GM12801 (cell line): ENCODE results near the gene PECR.

Experiments
- CTCF ChIP-seq: IDR thresholded peaks from one replicate; pipeline ENCODE4 v1.5.1; 2011; ENCODE audit warnings: control low read depth; ENCODE audit not compliant: insufficient read length; ENCODE audit errors: extremely low read depth

PECR gene

GRCh38 chr2:216110620-216111019 is 29.0 kb upstream of the PECR start:
- no peak for TF ChIP-seq CTCF

GRCh38 chr2:216109962-216110614 is 28.5 kb upstream of the PECR start:
- TF ChIP-seq CTCF: no peak

- TF ChIP-seq CTCF: no peak
Measured at GRCh38 chr2:216108967-216109921, 27.6 kb upstream of the PECR start, which contains the start of gene XRCC5. XRCC5 (plus strand) TSS chr2:216109348; CDS start chr2:216109437, 89 bp downstream.

GRCh38 chr2:216108310-216108966 is 26.8 kb upstream of the PECR start:
- TF ChIP-seq CTCF: no peak

- no peak for TF ChIP-seq CTCF
Measured at GRCh38 chr2:216107760-216108159, 26.2 kb upstream of the PECR start.

- no peak for TF ChIP-seq CTCF
Measured at GRCh38 chr2:216107320-216107719, 25.7 kb upstream of the PECR start.

- TF ChIP-seq CTCF: no peak
Measured at GRCh38 chr2:216104691-216105090, 23.1 kb upstream of the PECR start.
